ENCODE measurements around the gene LILRB2.
A peak's percentile ranks its signal among the peaks of the same experiment; 100 is the strongest.
"Not testable (repeated sequence)": the region's sequence is repeated elsewhere in the genome, so short reads cannot be mapped to it uniquely, and the experiment has no call there.

The LILRB2 gene

DNA sequence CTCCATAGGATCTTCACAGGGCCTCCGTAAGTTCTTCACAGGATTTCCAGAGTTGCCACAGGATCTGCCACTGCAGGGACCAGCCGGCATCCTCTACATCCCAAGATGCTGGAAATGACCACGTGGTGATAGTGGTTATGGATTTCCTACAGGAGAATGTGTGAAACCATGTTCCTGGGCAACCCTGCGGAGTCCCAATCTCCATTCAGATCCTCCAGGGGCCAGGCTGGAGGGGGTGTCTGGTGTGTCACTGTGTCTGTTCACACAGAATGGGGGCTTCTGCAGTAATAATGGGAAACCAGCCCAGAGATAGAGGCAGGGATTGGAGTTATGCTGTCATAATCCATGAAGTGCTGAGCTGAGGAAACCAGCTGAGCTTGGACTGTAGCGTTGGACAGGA lies 47.0 kb downstream of the LILRB2 start:
- TF ChIP-seq CTCF (IDR thresholded peaks at IDR 0.05) = no peak
- peak; percentile 36 for DNase-seq (ENCODE audit: low spot score)
- H3K27ac ChIP-seq = no peak overlapping the region

DNA sequence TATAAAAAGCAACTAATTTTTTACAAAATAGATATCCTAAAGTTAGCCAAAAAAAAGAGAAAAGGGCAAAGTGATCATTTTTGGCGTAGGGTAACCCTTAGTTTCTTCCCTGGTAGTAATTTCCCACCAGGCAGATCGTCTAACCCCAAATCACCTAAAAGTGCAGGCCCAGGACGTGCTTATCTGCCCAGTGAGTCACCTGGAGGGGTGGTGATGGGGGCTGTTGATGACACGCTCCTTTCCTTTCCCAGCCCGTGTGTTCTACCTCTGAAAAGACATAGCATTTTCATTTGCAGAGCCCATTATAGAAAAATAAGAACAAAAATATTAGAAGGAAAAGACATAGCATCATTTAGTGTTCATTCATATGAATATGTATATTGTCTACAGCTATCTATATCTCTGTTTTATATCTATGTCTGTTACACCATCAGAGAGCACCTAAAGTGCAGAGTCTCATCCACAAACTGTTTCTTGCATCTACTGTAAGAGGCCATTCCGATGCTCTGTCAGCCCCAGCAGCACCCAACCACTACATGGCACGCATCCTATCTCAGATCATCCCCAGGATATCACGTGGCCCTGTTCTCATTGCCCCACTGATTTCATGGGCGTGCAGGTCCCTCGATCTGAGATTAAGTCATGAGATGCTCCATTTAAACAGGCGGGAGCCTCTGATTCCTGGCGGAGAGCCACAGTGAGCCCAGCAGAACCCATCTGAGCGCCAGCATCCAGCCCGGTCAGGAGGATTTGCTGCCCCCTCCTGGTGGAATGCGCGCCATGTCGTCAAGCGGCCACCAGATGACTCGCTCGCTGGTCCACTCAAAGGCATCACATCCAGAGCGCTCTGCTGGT lies 49.6 kb downstream of the LILRB2 start:
- Histone ChIP-seq H3K27ac (no peak overlapping the region), H3K4me3 (no peak overlapping the region)
- TF ChIP-seq CTCF (IDR thresholded peaks at IDR 0.05) = peak; percentile 68
- DNase-seq (ENCODE audit: low spot score) = peak; percentile 82

More for the DNA sequence above, 47.0 kb downstream of the LILRB2 start:
- H3K4me3 ChIP-seq = no peak overlapping the region

DNA sequence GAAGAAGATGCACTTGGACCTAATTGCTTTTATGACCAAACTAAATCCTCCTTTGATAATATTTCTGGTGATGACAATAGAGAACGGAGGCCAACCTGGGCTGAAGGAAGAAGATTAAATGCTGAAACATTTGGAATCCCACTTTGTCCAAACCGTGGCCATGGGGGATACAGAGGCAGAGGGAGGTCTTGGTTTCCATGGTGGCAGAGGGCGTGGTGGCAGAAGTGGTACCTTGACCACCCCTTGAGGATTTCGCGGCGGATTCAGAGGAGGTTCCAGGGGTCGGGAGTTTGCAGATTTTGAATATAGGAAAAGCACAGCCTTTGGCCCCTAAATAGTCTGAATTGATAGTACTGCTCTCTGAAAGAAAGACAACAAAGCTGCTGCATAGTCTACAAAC lies 50.9 kb downstream of the LILRB2 start:
- no peak for TF ChIP-seq CTCF (IDR thresholded peaks at IDR 0.05)
- Histone ChIP-seq H3K4me3 (no peak overlapping the region), H3K27ac (no peak overlapping the region)
- peak; percentile 33 for DNase-seq (ENCODE audit: low spot score)

DNA sequence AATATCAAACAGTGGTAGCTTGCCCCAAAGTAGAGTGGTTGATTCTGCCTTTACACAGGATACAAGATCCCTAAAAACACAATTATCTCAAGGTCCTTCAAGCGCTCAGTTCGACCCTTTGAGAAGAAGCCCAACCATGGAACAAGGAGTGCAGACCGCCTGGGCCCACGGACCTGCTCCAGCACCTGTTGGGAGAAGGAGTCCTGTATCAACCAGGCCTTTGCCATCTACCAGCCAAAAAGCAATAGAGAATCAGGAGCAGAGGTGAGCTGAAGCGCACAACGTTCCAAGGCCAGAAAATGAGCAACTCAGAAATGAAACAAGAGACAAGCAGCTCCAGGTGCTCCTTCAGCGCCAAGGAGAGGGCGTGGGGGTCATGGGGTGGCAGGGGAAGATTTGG lies 51.8 kb downstream of the LILRB2 start:
- DNase-seq (ENCODE audit: low spot score) = peak; percentile 31
- H3K27ac ChIP-seq = no peak overlapping the region
- no peak overlapping the region for H3K4me3 ChIP-seq
- no peak for TF ChIP-seq CTCF (IDR thresholded peaks at IDR 0.05)

GRCh38 chr19:54224619-54225018 lies 56.3 kb downstream of the LILRB2 start:
- peak; percentile 16 for DNase-seq (ENCODE audit: low spot score)
- H3K27ac ChIP-seq, H3K4me3 ChIP-seq: not testable (repeated sequence)

GRCh38 chr19:54223937-54224281 lies 57.0 kb downstream of the LILRB2 start:
- H3K27ac ChIP-seq = not testable (repeated sequence)

More at GRCh38 chr19:54223937-54224281, 57.0 kb downstream of the LILRB2 start:
- DNase-seq (ENCODE audit: low spot score) = peak; percentile 46
- not testable (repeated sequence) for H3K4me3 ChIP-seq

Data from coronary artery (tissue), 2 donors.